Iris pigment epithelial cell (primary cell): ENCODE data around the gene GNAT1.

Experiments
- DNase-seq: peaks from one replicate; pipeline ENCODE4 v3.0.0-alpha.2; 2011; ENCODE audit warnings: low read depth

GNAT1 gene

GRCh38 chr3:50181985-50182384 lies 9.4 kb upstream of the GNAT1 start:
- DNase-seq: no peak

- no peak for DNase-seq
Observed at GRCh38 chr3:50182533-50183099, 8.8 kb upstream of the GNAT1 start.

GRCh38 chr3:50183755-50184154 lies 7.7 kb upstream of the GNAT1 start:
- DNase-seq: no peak

- DNase-seq: no peak
Observed at GRCh38 chr3:50184242-50184978, 7.0 kb upstream of the GNAT1 start.

- DNase-seq: no peak
Observed at GRCh38 chr3:50185230-50185629, 6.2 kb upstream of the GNAT1 start.

- no peak for DNase-seq
Observed at GRCh38 chr3:50186096-50186495, 5.3 kb upstream of the GNAT1 start.

GRCh38 chr3:50187750-50188149 lies 3.7 kb upstream of the GNAT1 start:
- DNase-seq: no peak

- DNase-seq: peak; percentile 78
Observed at GRCh38 chr3:50189274-50189673, 2.1 kb upstream of the GNAT1 start.

GRCh38 chr3:50189989-50190388 lies 1.4 kb upstream of the GNAT1 start:
- DNase-seq: no peak

- no peak for DNase-seq
Observed at GRCh38 chr3:50192124-50192523, 714 bp downstream of the GNAT1 start.

- peak; percentile 31 for DNase-seq
Observed at GRCh38 chr3:50192689-50193141, 1.3 kb downstream of the GNAT1 start.

GRCh38 chr3:50193286-50193685 lies 1.9 kb downstream of the GNAT1 start:
- DNase-seq: no peak

- no peak for DNase-seq
Observed at GRCh38 chr3:50193746-50194127, 2.3 kb downstream of the GNAT1 start.

GRCh38 chr3:50194128-50194902 lies 2.9 kb downstream of the GNAT1 start:
- DNase-seq: peak; percentile 56

GRCh38 chr3:50194903-50195500 lies 3.6 kb downstream of the GNAT1 start:
- DNase-seq: no peak

GRCh38 chr3:50195501-50196252 lies 4.3 kb downstream of the GNAT1 start:
- no peak for DNase-seq

GRCh38 chr3:50196253-50196801 lies 4.9 kb downstream of the GNAT1 start:
- DNase-seq: no peak

- DNase-seq: no peak
Observed at GRCh38 chr3:50201573-50202315, 10.3 kb downstream of the GNAT1 start.

GRCh38 chr3:50202353-50203112 lies 11.1 kb downstream of the GNAT1 start:
- no peak for DNase-seq

GRCh38 chr3:50203113-50203808 lies 11.9 kb downstream of the GNAT1 start:
- DNase-seq: no peak
